Measurements from ENCODE around the gene LARP4B. TPM values are rescaled to one million over a fixed set of nuclear protein-coding genes. Genes with fewer than 3 reads are reported as not detected.

Gene LARP4B
- total and polyA plus RNA-seq, 2 experiments from 2014 or later: 18.3 to 52.3 TPM

DNA sequence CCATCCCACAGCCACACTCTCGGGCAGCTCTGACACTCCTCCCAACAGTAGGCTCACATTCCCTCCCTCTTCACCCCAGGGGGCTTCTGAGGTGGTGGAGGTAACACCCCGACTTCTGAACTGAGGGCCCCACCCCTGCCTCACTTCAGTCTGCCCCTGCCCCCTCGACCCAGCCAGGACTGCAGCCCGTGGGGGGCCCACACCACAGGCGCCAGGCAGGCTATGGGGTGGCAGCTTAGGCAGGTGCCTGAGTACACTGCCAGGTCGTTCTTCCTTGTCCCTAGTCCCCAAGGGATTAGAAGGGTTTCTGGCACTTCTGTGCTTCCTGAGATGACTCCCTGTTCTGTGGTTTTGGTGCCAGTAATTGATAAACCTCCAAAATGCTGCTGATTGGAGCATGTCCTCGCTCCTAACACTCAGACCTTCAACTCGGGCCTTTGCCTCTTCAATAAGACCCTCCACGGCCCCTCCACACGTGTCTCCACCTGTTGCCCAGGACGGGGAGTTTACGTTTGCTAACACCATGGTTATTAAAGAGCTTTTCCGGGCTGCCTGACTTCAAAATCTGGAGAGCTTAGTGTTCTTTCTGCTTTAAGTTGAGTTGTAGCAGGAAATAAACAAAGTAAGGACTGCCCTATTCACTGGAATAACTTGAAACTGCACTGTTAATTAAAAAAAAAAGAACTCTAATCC lies 23.8 kb upstream of the LARP4B start:
- no peak overlapping the region for H3K27ac Mint-ChIP-seq
- ATAC-seq (peak; percentile 45; the same call in 2 of the 3 replicates), DNase-seq (ENCODE audit: low spot score) (no peak)
- H3K4me3 ChIP-seq: no peak overlapping the region
- H3K27me3 Mint-ChIP-seq (ENCODE audit: insufficient read depth, low read depth, poor library complexity): peaks cover 3% of the 10 kb centered on the region
- H2AFZ ChIP-seq: 0 out of 2 replicates have a peak overlapping the region, but pooled peaks have one; percentile 76
- H4K20me1 ChIP-seq (replicated peaks; ENCODE audit: insufficient read depth): no peaks in the 10 kb centered on the region
- H3K79me2 ChIP-seq (replicated peaks; ENCODE audit: insufficient read depth): no peaks in the 10 kb centered on the region
- H3K36me3 Mint-ChIP-seq (ENCODE audit: low read depth): no peaks in the 10 kb centered on the region
- no peaks in the 10 kb centered on the region for H3K27me3 ChIP-seq (ENCODE audit: insufficient read depth)
- TF ChIP-seq ETS1 (IDR thresholded peaks at IDR 0.05) (no peak), JUNB (IDR thresholded peaks at IDR 0.05; ENCODE audit: unreplicated experiment) (no peak), EZH2phosphoT487 (IDR thresholded peaks at IDR 0.05; ENCODE audit: unreplicated experiment) (no peak), STAT1 (IDR thresholded peaks at IDR 0.05; ENCODE audit: unreplicated experiment) (no peak), ZNF114 (CRISPR knock-in tag; IDR thresholded peaks at IDR 0.05) (no peak), REST (IDR thresholded peaks at IDR 0.05; ENCODE audit: unreplicated experiment) (no peak), NANOG (IDR thresholded peaks at IDR 0.05; ENCODE audit: borderline replicate concordance) (no peak), EZH2 (IDR thresholded peaks at IDR 0.05; ENCODE audit: low read depth, unreplicated experiment) (no peak), CREB1 (CRISPR knock-in tag; IDR thresholded peaks at IDR 0.05; ENCODE audit: low read depth) (no peak), ZNF331 (CRISPR knock-in tag; IDR thresholded peaks at IDR 0.05; ENCODE audit: low read depth) (no peak), POLR2AphosphoS5 (IDR thresholded peaks at IDR 0.05; ENCODE audit: low read depth) (no peak)
- TF ChIP-seq, protein P1, sequence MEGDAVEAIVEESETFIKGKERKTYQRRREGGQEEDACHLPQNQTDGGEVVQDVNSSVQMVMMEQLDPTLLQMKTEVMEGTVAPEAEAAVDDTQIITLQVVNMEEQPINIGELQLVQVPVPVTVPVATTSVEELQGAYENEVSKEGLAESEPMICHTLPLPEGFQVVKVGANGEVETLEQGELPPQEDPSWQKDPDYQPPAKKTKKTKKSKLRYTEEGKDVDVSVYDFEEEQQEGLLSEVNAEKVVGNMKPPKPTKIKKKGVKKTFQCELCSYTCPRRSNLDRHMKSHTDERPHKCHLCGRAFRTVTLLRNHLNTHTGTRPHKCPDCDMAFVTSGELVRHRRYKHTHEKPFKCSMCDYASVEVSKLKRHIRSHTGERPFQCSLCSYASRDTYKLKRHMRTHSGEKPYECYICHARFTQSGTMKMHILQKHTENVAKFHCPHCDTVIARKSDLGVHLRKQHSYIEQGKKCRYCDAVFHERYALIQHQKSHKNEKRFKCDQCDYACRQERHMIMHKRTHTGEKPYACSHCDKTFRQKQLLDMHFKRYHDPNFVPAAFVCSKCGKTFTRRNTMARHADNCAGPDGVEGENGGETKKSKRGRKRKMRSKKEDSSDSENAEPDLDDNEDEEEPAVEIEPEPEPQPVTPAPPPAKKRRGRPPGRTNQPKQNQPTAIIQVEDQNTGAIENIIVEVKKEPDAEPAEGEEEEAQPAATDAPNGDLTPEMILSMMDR (conservative IDR thresholded peaks at IDR 0.05; ENCODE audit: low read depth in 2 of 2): no peak
- TF ChIP-seq, protein P2, sequence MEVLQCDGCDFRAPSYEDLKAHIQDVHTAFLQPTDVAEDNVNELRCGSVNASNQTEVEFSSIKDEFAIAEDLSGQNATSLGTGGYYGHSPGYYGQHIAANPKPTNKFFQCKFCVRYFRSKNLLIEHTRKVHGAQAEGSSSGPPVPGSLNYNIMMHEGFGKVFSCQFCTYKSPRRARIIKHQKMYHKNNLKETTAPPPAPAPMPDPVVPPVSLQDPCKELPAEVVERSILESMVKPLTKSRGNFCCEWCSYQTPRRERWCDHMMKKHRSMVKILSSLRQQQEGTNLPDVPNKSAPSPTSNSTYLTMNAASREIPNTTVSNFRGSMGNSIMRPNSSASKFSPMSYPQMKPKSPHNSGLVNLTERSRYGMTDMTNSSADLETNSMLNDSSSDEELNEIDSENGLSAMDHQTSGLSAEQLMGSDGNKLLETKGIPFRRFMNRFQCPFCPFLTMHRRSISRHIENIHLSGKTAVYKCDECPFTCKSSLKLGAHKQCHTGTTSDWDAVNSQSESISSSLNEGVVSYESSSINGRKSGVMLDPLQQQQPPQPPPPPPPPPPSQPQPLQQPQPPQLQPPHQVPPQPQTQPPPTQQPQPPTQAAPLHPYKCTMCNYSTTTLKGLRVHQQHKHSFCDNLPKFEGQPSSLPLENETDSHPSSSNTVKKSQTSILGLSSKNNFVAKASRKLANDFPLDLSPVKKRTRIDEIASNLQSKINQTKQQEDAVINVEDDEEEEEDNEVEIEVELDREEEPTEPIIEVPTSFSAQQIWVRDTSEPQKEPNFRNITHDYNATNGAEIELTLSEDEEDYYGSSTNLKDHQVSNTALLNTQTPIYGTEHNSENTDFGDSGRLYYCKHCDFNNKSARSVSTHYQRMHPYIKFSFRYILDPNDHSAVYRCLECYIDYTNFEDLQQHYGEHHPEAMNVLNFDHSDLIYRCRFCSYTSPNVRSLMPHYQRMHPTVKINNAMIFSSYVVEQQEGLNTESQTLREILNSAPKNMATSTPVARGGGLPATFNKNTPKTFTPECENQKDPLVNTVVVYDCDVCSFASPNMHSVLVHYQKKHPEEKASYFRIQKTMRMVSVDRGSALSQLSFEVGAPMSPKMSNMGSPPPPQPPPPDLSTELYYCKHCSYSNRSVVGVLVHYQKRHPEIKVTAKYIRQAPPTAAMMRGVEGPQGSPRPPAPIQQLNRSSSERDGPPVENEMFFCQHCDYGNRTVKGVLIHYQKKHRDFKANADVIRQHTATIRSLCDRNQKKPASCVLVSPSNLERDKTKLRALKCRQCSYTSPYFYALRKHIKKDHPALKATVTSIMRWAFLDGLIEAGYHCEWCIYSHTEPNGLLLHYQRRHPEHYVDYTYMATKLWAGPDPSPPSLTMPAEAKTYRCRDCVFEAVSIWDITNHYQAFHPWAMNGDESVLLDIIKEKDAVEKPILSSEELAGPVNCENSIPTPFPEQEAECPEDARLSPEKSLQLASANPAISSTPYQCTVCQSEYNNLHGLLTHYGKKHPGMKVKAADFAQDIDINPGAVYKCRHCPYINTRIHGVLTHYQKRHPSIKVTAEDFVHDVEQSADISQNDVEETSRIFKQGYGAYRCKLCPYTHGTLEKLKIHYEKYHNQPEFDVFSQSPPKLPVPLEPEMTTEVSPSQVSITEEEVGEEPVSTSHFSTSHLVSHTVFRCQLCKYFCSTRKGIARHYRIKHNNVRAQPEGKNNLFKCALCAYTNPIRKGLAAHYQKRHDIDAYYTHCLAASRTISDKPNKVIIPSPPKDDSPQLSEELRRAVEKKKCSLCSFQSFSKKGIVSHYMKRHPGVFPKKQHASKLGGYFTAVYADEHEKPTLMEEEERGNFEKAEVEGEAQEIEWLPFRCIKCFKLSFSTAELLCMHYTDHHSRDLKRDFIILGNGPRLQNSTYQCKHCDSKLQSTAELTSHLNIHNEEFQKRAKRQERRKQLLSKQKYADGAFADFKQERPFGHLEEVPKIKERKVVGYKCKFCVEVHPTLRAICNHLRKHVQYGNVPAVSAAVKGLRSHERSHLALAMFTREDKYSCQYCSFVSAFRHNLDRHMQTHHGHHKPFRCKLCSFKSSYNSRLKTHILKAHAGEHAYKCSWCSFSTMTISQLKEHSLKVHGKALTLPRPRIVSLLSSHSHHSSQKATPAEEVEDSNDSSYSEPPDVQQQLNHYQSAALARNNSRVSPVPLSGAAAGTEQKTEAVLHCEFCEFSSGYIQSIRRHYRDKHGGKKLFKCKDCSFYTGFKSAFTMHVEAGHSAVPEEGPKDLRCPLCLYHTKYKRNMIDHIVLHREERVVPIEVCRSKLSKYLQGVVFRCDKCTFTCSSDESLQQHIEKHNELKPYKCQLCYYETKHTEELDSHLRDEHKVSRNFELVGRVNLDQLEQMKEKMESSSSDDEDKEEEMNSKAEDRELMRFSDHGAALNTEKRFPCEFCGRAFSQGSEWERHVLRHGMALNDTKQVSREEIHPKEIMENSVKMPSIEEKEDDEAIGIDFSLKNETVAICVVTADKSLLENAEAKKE (CRISPR knock-in tag; IDR thresholded peaks at IDR 0.05): no peak
- peaks cover 5% of the 10 kb centered on the region for H3K4me1 Mint-ChIP-seq
- no peaks in the 10 kb centered on the region for H3K36me3 ChIP-seq (ENCODE audit: insufficient read depth)
- H3K4me3 Mint-ChIP-seq: no peak overlapping the region
- H3K4me1 ChIP-seq (ENCODE audit: insufficient read depth): no peaks in the 10 kb centered on the region
- no peaks in the 10 kb centered on the region for H3K9me2 ChIP-seq (ENCODE audit: insufficient read depth)
- no peaks in the 10 kb centered on the region; the same call in 2 of the 3 replicates for H3K9me3 Mint-ChIP-seq
- H3K27ac ChIP-seq (ENCODE audit: low read depth): no peak overlapping the region
- H3K4me2 ChIP-seq: no peak overlapping the region
- H3F3A ChIP-seq (replicated peaks; ENCODE audit: low read depth): no peaks in the 10 kb centered on the region
